ENCODE measurements around the gene SECISBP2L. TPM values are rescaled to one million over a fixed set of nuclear protein-coding genes. Genes with fewer than 3 reads are reported as not detected.

SECISBP2L gene
- total RNA-seq, 1 experiment from 2014 or later = 24.7 TPM

GRCh38 chr15:48966595-48967301 lies 79.5 kb downstream of the SECISBP2L start:
- Mint-ChIP-seq H3K27ac (no peak overlapping the region), H3K27me3 (ENCODE audit: low read depth) (peaks cover 27% of the 10 kb centered on the region), H3K4me1 (peaks cover 12 to 14% of the 10 kb centered on the region in 2 experiments), H3K4me3 (no peak overlapping the region), H3K36me3 (ENCODE audit: insufficient read depth in 1 of 3, low read depth in 3 of 3) (no peaks in the 10 kb centered on the region), H3K9me3 (no peaks in the 10 kb centered on the region; a peak in 1 of 5 replicates)
- Histone ChIP-seq H3K9ac (ENCODE audit: extremely low read depth, insufficient read length, low read length) (no peak overlapping the region), H2AK5ac (ENCODE audit: insufficient read length, low read length) (no peak overlapping the region), H2BK120ac (ENCODE audit: low read depth, low read length, poor library complexity, severe bottlenecking) (no peak overlapping the region), H3K79me1 (ENCODE audit: insufficient read depth, low read depth, low read length, poor library complexity, severe bottlenecking) (no peaks in the 10 kb centered on the region), H2BK12ac (ENCODE audit: insufficient read length, low read depth, low read length) (no peak overlapping the region), H2BK5ac (ENCODE audit: insufficient read length, low read length) (no peak overlapping the region), H2BK15ac (ENCODE audit: low read depth, low read length) (no peak overlapping the region), H3K79me2 (ENCODE audit: insufficient read depth, low read length) (no peaks in the 10 kb centered on the region), H4K5ac (ENCODE audit: insufficient read length, low read depth, low read length) (no peak overlapping the region), H3K4ac (ENCODE audit: low read depth, low read length) (no peak overlapping the region), H2AFZ (ENCODE audit: low read length) (no peak overlapping the region), H3T11ph (ENCODE audit: low read length) (no peak overlapping the region), H3K14ac (ENCODE audit: insufficient read depth, low read length) (no peak overlapping the region), H3K56ac (ENCODE audit: insufficient read length, low read depth, low read length) (no peak overlapping the region), H3K27ac (ENCODE audit: insufficient read length, low read depth, low read length) (no peak overlapping the region), H3K9me3 (ENCODE audit: control insufficient read depth, low read depth, low read length) (no peaks in the 10 kb centered on the region), H4K20me1 (ENCODE audit: control insufficient read depth, insufficient read depth, insufficient read length) (no peaks in the 10 kb centered on the region), H4K91ac (ENCODE audit: insufficient read length, low read depth, low read length) (no peak overlapping the region), H3K23me2 (ENCODE audit: insufficient read length, low read depth, low read length, poor library complexity, severe bottlenecking) (peaks cover 10% of the 10 kb centered on the region), H3K27me3 (ENCODE audit: insufficient read depth, low read length) (peaks cover 10% of the 10 kb centered on the region; the same call in 1 of the 2 replicates), H4K8ac (replicated peaks; ENCODE audit: insufficient read length, low read depth, low read length) (no peak overlapping the region), H3K18ac (ENCODE audit: insufficient read length, low read depth, low read length) (no peak overlapping the region), H2BK20ac (ENCODE audit: low read depth, low read length, poor library complexity, severe bottlenecking) (no peak overlapping the region), H3K4me2 (ENCODE audit: insufficient read depth, insufficient read length, low read length) (no peak overlapping the region), H3K4me1 (ENCODE audit: insufficient read depth, low read length) (no peaks in the 10 kb centered on the region), H3K23ac (ENCODE audit: insufficient read length, low read depth, low read length) (no peak overlapping the region)
- WGBS (ENCODE audit: extremely low coverage, insufficient read length, low lambda C conversion rate) = no CpG with 5 or more reads among the region's 2 CpGs
- TF ChIP-seq CTCF (conservative IDR thresholded peaks at IDR 0.05) = no peak
- DNase-seq = no peak

All from H9 (cell line).